ENCODE data around the gene OR10H5.

- TF ChIP-seq CTCF (IDR thresholded peaks at IDR 0.05) (no peak), MAX (IDR thresholded peaks at IDR 0.05) (no peak), CHD2 (IDR thresholded peaks at IDR 0.05; ENCODE audit: low read length, partially characterized antibody) (no peak), POLR2A (IDR thresholded peaks at IDR 0.05; ENCODE audit: low read length) (no peak), MAZ (IDR thresholded peaks at IDR 0.05; ENCODE audit: borderline replicate concordance, low read depth, low read length) (no peak), TFCP2L1 (CRISPR knock-in tag; IDR thresholded peaks at IDR 0.05) (no peak)
These were observed 6.6 kb upstream of the OR10H5 start for GRCh38 chr19:15780610-15781418.
